ENCODE data around the gene ZMIZ1. TPM values are rescaled to one million over a fixed set of nuclear protein-coding genes. Genes with fewer than 3 reads are reported as not detected.

Gene ZMIZ1
- total and polyA plus RNA-seq, 8 donors: 63.1 to 87.2 (median 76.8) TPM

GRCh38 chr10:79320820-79321493 is 252.2 kb downstream of the ZMIZ1 start:
- Histone ChIP-seq H3K27me3 (no peaks in the 10 kb centered on the region), H3K4me1 (peaks cover 5 to 72% of the 10 kb centered on the region in 2 donors), H3K4me3 (no peak overlapping the region), H3K27ac (peak overlapping the region in 1 of 2 donors; percentile 63), H3K36me3 (peaks cover 0 to under 1% of the 10 kb centered on the region in 2 donors), H3K9me3 (no peaks in the 10 kb centered on the region)
- no peak for DNase-seq
- TF ChIP-seq CTCF (IDR thresholded peaks at IDR 0.05): no peak
- ATAC-seq: peak; percentile 17
- intact Hi-C loops (cut with DNase I): no loop called here

- peak overlapping the region in 1 of 2 donors; percentile 63 for H3K27ac ChIP-seq
- intact Hi-C loops (cut with DNase I): no loop called here
- TF ChIP-seq CTCF (IDR thresholded peaks at IDR 0.05): no peak
- no peak for DNase-seq
- no peaks in the 10 kb centered on the region for H3K36me3 ChIP-seq
- no peaks in the 10 kb centered on the region for H3K9me3 ChIP-seq
- H3K4me3 ChIP-seq: no peak overlapping the region
- no peak for ATAC-seq
- H3K4me1 ChIP-seq: peaks cover 4 to 72% of the 10 kb centered on the region in 2 donors
- H3K27me3 ChIP-seq: no peaks in the 10 kb centered on the region
Observed at GRCh38 chr10:79321494-79321882, 252.7 kb downstream of the ZMIZ1 start.

- intact Hi-C loops (cut with DNase I): no loop called here
- no peaks in the 10 kb centered on the region for H3K36me3 ChIP-seq
- H3K27ac ChIP-seq: peak overlapping the region in 1 of 2 donors; percentile 63
- no peak for TF ChIP-seq CTCF (IDR thresholded peaks at IDR 0.05)
- H3K9me3 ChIP-seq: no peaks in the 10 kb centered on the region
- no peak for DNase-seq
- H3K27me3 ChIP-seq: no peaks in the 10 kb centered on the region
- peaks cover 0 to 67% of the 10 kb centered on the region in 2 donors for H3K4me1 ChIP-seq
- no peak for ATAC-seq
- H3K4me3 ChIP-seq: no peak overlapping the region
Observed at GRCh38 chr10:79321951-79322350, 253.2 kb downstream of the ZMIZ1 start.

GRCh38 chr10:79322616-79323543 is 254.1 kb downstream of the ZMIZ1 start:
- Histone ChIP-seq H3K27ac (peak overlapping the region in 1 of 2 donors; percentile 74), H3K27me3 (no peaks in the 10 kb centered on the region), H3K4me1 (peaks cover 0 to 60% of the 10 kb centered on the region in 2 donors), H3K9me3 (no peaks in the 10 kb centered on the region), H3K36me3 (no peaks in the 10 kb centered on the region), H3K4me3 (no peak overlapping the region)
- peak in 1 of 4 donors; percentile 74 for DNase-seq
- no peak for TF ChIP-seq CTCF (IDR thresholded peaks at IDR 0.05)
- peak; percentile 55 for ATAC-seq
- intact Hi-C loops (cut with DNase I): no loop called here

- Histone ChIP-seq H3K27ac (peak overlapping the region in 1 of 2 donors; percentile 74), H3K27me3 (no peaks in the 10 kb centered on the region), H3K36me3 (no peaks in the 10 kb centered on the region), H3K9me3 (no peaks in the 10 kb centered on the region), H3K4me1 (peaks cover 0 to 52% of the 10 kb centered on the region in 2 donors), H3K4me3 (no peak overlapping the region)
- intact Hi-C loops (cut with DNase I): no loop called here
- no peak for TF ChIP-seq CTCF (IDR thresholded peaks at IDR 0.05)
- ATAC-seq: no peak
- DNase-seq: no peak
Observed at GRCh38 chr10:79323602-79324001, 254.8 kb downstream of the ZMIZ1 start.

Data from left lung (tissue), 10 donors.